GM21825 (cell line): ENCODE results near the gene BEST3.

Source experiments
- ATAC-seq: cut with Tn5 transposase; IDR thresholded peaks from one replicate; pipeline ENCODE4 v1.9.1; 2021; ENCODE audit warnings: mild to moderate bottlenecking, moderate library complexity; ENCODE audit not compliant: unreplicated experiment

Gene BEST3

DNA sequence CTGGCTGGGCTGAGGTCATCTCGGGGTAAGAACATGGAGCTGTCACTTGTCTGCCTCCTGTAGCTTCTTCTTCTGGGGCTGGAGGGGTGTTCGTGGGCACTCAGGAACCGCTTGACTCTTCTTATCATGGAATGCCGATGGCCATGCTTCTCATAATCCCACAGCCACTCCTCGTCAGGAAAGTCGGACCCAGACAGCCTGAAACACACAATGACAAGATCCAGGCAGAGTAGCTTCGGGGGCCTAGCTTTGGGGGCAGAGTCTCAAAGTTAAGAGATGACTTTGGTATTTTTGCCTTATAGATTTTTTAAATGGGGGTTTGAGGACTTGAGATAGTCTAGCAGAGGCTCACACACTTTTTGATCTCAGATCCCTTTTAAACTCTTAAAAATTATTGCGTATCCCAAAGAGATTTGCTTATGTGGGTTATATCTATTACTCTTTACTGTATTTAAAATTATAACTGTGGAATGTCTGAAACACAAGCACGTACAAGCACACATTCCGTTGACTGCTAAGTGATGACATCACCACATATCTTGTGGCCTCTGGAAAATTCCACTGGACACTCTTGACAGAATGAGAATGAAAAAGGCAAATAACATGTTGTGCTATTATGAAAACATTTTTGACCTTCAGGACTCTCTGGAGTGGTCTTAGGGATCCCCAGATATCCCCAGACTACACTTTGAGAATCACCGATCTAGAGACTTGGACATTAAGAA lies 43.3 kb downstream of the BEST3 start:
- no peak for ATAC-seq

- no peak for ATAC-seq
These were observed 45.4 kb downstream of the BEST3 start for GRCh38 chr12:69653703-69654102.

DNA sequence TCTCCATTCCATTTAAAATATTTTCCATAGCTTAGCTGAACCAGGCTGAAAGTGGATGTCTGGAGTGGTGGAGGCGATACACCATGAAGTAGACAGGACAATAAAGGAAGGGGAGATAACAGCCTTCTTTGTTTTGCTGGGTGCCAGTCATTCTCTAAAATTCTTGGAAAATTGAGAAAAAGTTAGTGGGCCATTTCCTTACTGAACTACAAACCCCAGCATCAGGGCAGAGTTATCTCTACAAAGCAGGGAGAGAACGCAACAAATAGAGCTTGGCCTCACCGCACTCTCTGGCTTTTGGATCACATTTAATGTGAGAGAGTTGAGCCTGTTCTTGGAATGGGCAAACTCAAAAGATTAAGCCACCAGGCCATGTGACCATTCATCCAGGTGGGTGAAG lies 47.2 kb downstream of the BEST3 start:
- ATAC-seq, result no peak

- ATAC-seq, result no peak
These were observed 49.6 kb downstream of the BEST3 start for GRCh38 chr12:69649529-69649928.

GRCh38 chr12:69648476-69648875 lies 50.6 kb downstream of the BEST3 start:
- no peak for ATAC-seq

DNA sequence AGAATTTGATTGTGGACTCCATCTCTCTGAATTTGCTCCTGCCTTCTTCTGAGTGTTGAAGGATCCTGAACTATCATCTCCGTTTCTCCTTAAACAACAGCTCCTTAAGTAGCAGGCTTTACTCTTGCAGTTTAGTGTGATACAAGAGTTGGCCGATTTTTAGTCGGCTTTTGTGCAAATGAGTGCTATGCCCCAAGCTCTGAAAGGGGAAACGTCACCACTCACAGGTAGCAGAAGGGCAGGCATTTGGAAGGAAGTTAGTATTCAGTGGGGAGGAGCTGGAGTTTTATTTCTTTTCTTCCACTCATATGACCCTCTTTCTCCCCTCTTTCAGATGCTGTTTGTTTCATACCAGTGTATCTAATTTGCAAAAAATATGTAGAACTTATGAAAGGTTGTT lies 51.9 kb downstream of the BEST3 start:
- no peak for ATAC-seq

DNA sequence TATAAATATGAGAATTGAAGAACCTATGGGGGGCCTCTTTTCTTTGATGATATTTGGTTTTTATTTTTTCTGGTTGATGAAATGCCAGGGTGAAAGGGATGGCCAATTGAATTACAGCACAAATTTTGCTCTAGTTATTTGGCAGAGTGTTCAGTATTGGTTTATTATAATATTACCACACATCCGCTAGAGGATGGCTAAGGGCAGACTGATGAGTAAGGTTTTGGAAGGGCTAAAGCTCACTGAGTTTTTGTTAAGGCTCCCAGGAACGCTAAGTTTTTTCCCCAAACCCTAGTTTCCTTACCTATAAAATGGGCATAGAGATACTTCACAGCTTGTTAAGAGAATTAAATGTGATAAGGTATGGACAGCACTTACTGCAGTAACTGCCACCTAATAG lies 54.1 kb downstream of the BEST3 start:
- ATAC-seq, result no peak

DNA sequence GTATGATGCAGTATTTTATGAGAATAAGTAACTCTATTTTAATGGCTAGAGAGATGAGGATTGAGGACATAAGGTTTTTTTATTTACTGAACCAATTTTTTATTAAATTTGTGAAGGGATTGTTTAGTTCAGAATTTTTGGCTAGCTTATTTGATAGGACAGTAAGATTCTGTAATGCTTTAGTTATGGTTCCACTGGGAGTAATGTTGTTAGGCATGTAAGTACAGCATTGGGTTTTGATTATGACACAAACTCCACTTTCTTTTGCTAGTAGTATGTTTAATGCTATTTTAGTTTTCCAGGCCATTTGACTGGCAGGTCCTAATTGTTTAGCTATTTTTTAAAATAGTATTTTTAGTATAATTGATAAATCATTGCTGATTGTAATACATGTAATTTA lies 54.6 kb downstream of the BEST3 start:
- ATAC-seq, result no peak

- no peak for ATAC-seq
These were observed 56.6 kb downstream of the BEST3 start for GRCh38 chr12:69642531-69642930.

DNA sequence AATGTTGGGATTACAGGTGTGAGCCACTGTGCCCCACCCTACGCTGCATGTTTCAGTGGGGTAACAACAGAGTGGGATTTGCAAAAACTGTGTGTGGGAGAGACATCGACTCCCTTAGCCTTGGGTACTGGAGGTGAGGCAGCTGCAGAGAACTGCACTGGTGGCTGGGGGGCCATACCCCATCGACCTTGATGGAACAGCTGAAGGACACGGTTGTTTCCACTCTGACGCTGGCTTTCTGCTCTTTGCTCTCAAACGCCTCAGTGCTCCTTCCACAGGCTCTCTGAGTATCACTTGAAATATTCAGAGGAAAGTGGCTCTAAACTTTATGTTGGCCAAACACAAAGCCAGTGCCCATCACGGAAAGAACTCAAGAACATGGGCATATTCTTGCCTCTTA lies 57.6 kb downstream of the BEST3 start:
- ATAC-seq, result no peak

GRCh38 chr12:69639400-69640016 lies 59.6 kb downstream of the BEST3 start:
- ATAC-seq, result no peak

DNA sequence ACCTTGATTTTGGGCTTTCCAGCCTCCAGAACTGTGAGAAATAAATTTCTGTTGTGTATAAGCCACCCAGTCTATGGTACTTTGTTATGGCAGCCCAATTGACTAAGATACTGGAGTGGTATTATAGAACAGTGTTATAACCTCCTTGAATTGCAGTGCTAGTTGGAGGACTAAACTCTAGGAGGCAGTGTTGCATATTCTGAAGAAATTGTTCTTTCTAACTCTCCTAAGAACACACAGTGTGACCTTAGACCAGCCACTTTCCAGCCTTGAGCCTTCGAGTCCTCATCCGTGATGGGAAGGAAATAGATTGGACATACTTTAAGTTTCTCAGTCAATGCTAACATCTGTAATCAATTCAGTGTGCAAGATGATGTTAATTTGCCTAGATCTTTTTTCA lies 66.0 kb downstream of the BEST3 start:
- no peak for ATAC-seq

DNA sequence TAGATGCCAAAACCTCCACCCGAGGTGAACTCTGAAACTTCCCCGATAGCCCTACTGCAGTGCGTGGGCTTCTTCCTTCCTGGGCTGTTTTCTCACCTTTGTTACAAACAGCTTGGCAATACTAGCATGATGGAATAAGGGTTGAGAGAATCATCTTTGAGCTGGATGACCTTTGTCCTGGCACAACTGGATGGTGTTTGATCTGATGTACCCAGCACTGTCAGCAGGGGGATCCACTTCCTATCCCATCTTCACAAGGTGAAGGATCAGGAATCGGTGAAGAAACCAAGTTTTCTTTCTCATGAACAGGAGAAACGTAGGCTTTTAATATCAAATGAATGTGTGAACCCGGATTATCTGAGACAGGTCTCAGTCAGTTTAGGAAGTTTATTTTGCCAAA lies 68.9 kb downstream of the BEST3 start:
- no peak for ATAC-seq

DNA sequence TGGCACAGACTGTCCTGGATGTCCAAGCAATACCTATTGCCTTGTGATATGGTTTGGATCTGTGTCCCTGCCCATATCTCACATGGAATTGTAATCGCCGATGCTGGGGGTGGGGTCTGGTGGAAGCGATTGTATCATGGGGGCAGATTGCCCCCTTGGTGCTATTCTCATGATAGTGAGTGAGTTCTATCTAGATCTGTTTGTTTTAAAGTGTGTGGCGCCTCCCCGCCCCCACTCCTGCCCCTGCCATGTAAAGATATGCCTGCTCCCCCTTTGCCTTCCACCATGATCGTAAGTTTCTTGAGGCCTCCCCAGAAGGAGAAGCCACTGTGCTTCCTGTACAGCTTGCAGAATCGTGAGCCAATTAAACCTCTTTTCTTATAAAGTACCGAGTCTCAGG lies 71.6 kb downstream of the BEST3 start:
- no peak for ATAC-seq

- ATAC-seq, result no peak
These were observed 75.1 kb downstream of the BEST3 start for GRCh38 chr12:69623970-69624369.

DNA sequence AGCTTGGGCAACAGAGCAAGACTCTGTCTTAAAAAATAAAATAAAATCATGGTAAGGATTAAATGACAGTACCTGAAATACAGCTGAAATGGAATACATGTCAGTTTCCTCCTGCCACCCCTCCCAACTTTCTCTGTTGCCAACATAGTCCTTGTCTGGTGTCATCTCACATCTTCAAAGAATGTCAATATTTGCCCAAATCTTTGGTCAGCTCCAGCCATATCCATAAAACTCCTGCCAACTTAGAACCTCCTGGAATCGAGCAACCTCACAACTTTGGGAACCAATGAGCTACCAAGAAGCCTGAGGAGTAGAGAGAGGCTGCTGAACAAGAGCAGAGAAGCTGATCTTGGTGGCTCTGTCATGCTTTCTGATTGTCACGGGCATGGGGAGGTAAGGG lies 77.6 kb downstream of the BEST3 start:
- ATAC-seq, result no peak

GRCh38 chr12:69620921-69621320 lies 78.2 kb downstream of the BEST3 start:
- ATAC-seq, result no peak

DNA sequence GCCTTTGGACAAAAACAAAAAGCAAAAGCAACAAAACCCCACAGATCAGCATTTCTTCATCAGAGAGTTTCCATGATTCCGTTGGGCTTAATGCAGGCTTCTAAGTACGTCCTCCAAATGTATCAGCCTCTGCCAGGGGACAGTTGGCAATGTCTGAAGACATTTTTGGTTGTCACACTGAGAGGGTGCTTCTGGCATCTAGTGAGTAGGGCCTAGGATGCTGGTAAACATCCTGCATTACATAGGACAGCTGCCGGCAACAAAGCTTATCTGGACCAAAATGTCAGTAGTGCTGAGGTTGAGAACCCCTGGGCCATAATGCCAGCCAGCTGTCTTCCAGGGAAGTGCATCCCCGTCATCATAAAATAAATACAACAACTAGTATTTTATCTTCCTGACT lies 79.0 kb downstream of the BEST3 start:
- ATAC-seq, result no peak

GRCh38 chr12:69619050-69619449 lies 80.1 kb downstream of the BEST3 start:
- ATAC-seq, result no peak

DNA sequence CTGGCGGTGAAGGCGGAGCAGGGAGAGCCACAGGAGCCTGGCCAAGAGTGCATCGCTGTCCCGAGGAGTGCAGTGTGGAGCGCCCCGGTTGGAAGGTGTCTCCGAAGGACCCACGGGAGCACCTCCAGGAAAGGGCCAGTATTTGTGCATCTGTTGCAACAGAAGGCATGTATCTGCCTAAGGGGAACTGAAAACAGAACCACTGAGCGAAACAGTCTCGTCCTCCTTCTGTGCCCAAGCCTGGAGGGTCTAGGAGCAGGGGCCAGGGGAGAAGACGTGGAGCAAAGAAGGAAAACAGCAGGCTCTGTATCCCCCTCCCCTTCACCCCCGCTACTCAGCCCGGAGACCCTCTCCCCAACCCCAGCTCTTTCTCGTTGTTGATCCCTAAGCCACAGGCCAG lies 83.1 kb downstream of the BEST3 start:
- ATAC-seq, result no peak

- ATAC-seq, result no peak
These were observed 85.8 kb downstream of the BEST3 start for GRCh38 chr12:69613351-69613750.

DNA sequence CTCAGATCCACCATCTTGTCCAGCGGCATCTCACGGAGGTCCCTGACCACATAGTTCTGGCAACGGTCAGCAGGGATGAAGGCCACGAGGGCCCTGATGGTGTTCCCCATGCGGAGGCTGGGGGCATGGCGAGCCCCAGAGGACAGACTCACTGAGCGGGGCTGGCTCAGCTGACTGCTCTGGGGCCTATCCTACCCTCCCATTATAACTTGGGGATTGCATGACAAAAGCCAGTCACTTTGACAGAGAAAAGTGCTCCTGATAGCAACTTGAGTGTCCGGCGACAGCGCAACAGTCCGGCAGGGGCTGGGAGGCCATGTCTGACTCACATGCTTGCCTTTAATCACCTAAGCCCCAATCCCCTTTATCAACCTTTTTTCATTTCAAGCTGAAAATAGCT lies 88.4 kb downstream of the BEST3 start, which contains the start of gene LRRC10:
Gene LRRC10, minus strand, starts transcription at position 179 of the 400 bp plus-strand sequence. Its CDS starts 69 bp downstream, at position 110.
- no peak for ATAC-seq

DNA sequence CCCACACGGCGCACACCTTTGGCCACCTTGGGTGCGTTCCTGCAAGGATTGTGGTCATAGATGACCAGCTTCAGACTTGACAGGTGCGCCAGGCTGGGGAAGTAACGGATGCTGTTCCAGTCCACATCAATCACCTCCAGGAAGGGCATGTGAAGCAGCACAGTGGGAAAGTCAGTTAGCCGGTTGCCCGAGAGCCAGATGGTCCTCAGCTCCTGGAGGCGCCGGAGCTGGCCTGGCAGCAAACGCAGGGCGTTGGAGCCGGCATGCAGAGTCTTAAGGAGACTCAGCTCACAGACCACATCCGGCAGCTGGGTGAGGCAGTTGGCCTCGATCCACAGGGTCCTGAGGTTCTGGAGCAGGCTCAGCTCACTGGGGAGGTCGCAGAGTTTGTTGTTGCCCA lies 89.0 kb downstream of the BEST3 start:
- ATAC-seq, result no peak
